ENCODE measurements around the gene ADAMTSL1.

Gene ADAMTSL1

DNA sequence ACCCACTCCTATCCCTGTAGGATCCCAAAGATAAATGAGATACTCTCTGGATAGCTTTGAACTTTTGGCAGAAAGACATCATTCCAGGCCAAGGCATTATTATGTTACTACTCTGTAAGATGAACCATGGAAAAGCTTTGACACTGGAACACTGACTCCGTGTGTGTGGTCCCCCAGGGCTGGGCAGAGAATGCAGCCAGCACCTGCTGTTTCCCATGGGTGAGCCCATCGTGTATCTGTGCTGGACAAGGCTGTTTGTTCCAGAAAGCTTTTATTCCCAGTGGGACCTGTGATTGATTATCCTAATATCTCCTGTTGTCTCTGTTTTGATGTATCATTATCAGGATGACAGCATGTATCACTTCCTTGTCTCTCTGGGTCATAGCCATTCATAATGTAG, 304.2 kb downstream of the ADAMTSL1 start:
- Histone ChIP-seq H4K20me1 (ENCODE audit: insufficient read depth, low read length, poor library complexity, severe bottlenecking) (no peaks in the 10 kb centered on the region), H3K79me2 (ENCODE audit: insufficient read depth, low read length) (no peaks in the 10 kb centered on the region), H3K4me1 (ENCODE audit: insufficient read depth, low read length, poor library complexity, severe bottlenecking) (no peaks in the 10 kb centered on the region), H3K9ac (ENCODE audit: low read depth, low read length, poor library complexity, severe bottlenecking) (no peak overlapping the region), H3F3A (ENCODE audit: low read depth) (no peaks in the 10 kb centered on the region; the same call in 1 of the 2 replicates), H3K9me2 (replicated peaks; ENCODE audit: low read depth, low read length) (no peaks in the 10 kb centered on the region), H3K27me3 (ENCODE audit: insufficient read depth, low read length, poor library complexity, severe bottlenecking) (no peaks in the 10 kb centered on the region), H3K4me2 (ENCODE audit: low read depth, low read length, poor library complexity, severe bottlenecking) (no peak overlapping the region), H3K4me3 (ENCODE audit: low read length, poor library complexity, severe bottlenecking) (no peak overlapping the region), H3K9me3 (ENCODE audit: insufficient read depth, low read depth, low read length) (no peaks in the 10 kb centered on the region), H3K36me3 (ENCODE audit: insufficient read depth, low read length) (no peaks in the 10 kb centered on the region), H2AFZ (ENCODE audit: low read length) (no peak overlapping the region)
- TF ChIP-seq EZH2phosphoT487 (IDR thresholded peaks at IDR 0.05; ENCODE audit: borderline replicate concordance) = no peak
- TF ChIP-seq CTCF (conservative IDR thresholded peaks at IDR 0.05; ENCODE audit: low read length) = no peak

DNA sequence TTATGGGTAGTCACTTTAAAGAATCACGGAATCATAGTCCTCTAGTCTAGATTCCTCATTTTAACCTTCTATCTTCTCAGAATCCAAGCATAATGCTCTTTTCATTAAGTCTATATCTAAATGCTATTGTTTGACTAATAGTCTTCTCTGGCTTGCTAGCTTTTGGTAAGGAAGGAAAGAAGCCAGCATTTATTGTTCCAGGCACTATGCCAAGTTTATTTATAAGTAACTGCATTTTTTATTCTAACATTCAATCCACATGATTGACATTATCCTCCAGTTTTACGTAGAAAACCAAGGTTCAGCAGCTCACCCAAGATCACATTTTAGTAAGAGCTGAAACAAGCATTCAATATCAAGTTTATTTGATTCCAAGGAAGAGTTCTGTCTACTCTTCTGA, 304.9 kb downstream of the ADAMTSL1 start:
- H3K4me3 ChIP-seq (ENCODE audit: low read length, poor library complexity, severe bottlenecking) = no peak overlapping the region
- no peaks in the 10 kb centered on the region for H3K9me3 ChIP-seq (ENCODE audit: insufficient read depth, low read depth, low read length)
- no peaks in the 10 kb centered on the region for H3K27me3 ChIP-seq (ENCODE audit: insufficient read depth, low read length, poor library complexity, severe bottlenecking)
- no peak for TF ChIP-seq CTCF (conservative IDR thresholded peaks at IDR 0.05; ENCODE audit: low read length)
- TF ChIP-seq EZH2phosphoT487 (IDR thresholded peaks at IDR 0.05; ENCODE audit: borderline replicate concordance) = no peak
- no peak overlapping the region for H2AFZ ChIP-seq (ENCODE audit: low read length)
- no peaks in the 10 kb centered on the region for H3K4me1 ChIP-seq (ENCODE audit: insufficient read depth, low read length, poor library complexity, severe bottlenecking)
- no peaks in the 10 kb centered on the region; the same call in 1 of the 2 replicates for H3F3A ChIP-seq (ENCODE audit: low read depth)
- H3K36me3 ChIP-seq (ENCODE audit: insufficient read depth, low read length) = no peaks in the 10 kb centered on the region
- no peak overlapping the region for H3K9ac ChIP-seq (ENCODE audit: low read depth, low read length, poor library complexity, severe bottlenecking)
- H3K79me2 ChIP-seq (ENCODE audit: insufficient read depth, low read length) = no peaks in the 10 kb centered on the region
- no peak overlapping the region for H3K4me2 ChIP-seq (ENCODE audit: low read depth, low read length, poor library complexity, severe bottlenecking)
- no peaks in the 10 kb centered on the region for H4K20me1 ChIP-seq (ENCODE audit: insufficient read depth, low read length, poor library complexity, severe bottlenecking)
- H3K9me2 ChIP-seq (replicated peaks; ENCODE audit: low read depth, low read length) = no peaks in the 10 kb centered on the region

- TF ChIP-seq EZH2phosphoT487 (IDR thresholded peaks at IDR 0.05; ENCODE audit: borderline replicate concordance) (no peak), CTCF (conservative IDR thresholded peaks at IDR 0.05; ENCODE audit: low read length) (no peak)
- H3K4me3 ChIP-seq (ENCODE audit: low read length, poor library complexity, severe bottlenecking) = no peak overlapping the region
- H3K9me2 ChIP-seq (replicated peaks; ENCODE audit: low read depth, low read length) = no peaks in the 10 kb centered on the region
- no peaks in the 10 kb centered on the region for H3K27me3 ChIP-seq (ENCODE audit: insufficient read depth, low read length, poor library complexity, severe bottlenecking)
- H2AFZ ChIP-seq (ENCODE audit: low read length) = no peak overlapping the region
- H3K36me3 ChIP-seq (ENCODE audit: insufficient read depth, low read length) = no peaks in the 10 kb centered on the region
- no peak overlapping the region for H3K9ac ChIP-seq (ENCODE audit: low read depth, low read length, poor library complexity, severe bottlenecking)
- no peaks in the 10 kb centered on the region for H3K9me3 ChIP-seq (ENCODE audit: insufficient read depth, low read depth, low read length)
- H4K20me1 ChIP-seq (ENCODE audit: insufficient read depth, low read length, poor library complexity, severe bottlenecking) = no peaks in the 10 kb centered on the region
- H3K79me2 ChIP-seq (ENCODE audit: insufficient read depth, low read length) = no peaks in the 10 kb centered on the region
- no peak overlapping the region for H3K4me2 ChIP-seq (ENCODE audit: low read depth, low read length, poor library complexity, severe bottlenecking)
- no peaks in the 10 kb centered on the region for H3K4me1 ChIP-seq (ENCODE audit: insufficient read depth, low read length, poor library complexity, severe bottlenecking)
- H3F3A ChIP-seq (ENCODE audit: low read depth) = no peaks in the 10 kb centered on the region; the same call in 1 of the 2 replicates
These were observed 310.0 kb downstream of the ADAMTSL1 start for GRCh38 chr9:18783909-18784308.
